ENCODE measurements around the gene RBM24. TPM values are rescaled to one million over a fixed set of nuclear protein-coding genes. Genes with fewer than 3 reads are reported as not detected.

The RBM24 gene
- total RNA-seq, 3 donors from 2014 or later (not counting 1 experiment from before 2014, with no cell fraction given): not detected

- H3K9me3 ChIP-seq (ENCODE audit: control insufficient read depth, insufficient read depth, low read length): no peaks in the 10 kb centered on the region
- peaks cover 0 to 2% of the 10 kb centered on the region in 2 donors for H3K9me3 Mint-ChIP-seq
- H3K27me3 ChIP-seq (ENCODE audit: control insufficient read depth, insufficient read depth, low read length): no peaks in the 10 kb centered on the region
- no peak for ATAC-seq
- peaks cover 12 to 20% of the 10 kb centered on the region in 2 donors for H3K27me3 Mint-ChIP-seq (ENCODE audit: low read depth in 2 of 2)
- H3K4me1 Mint-ChIP-seq: no peaks in the 10 kb centered on the region
- H3K4me1 ChIP-seq (ENCODE audit: control insufficient read depth, insufficient read depth, low read length): no peaks in the 10 kb centered on the region
- H3K4me3 Mint-ChIP-seq: no peak overlapping the region
- intact Hi-C loops (cut with micrococcal nuclease): no loop called here
- no peak overlapping the region for H3K27ac Mint-ChIP-seq
- H3K36me3 ChIP-seq (ENCODE audit: control insufficient read depth, insufficient read depth, low read length): no peaks in the 10 kb centered on the region
- no peak overlapping the region for H3K4me3 ChIP-seq (ENCODE audit: low read length)
- DNase-seq: no peak
- H3K27ac ChIP-seq (ENCODE audit: low read length): no peak overlapping the region
- TF ChIP-seq CTCF (IDR thresholded peaks at IDR 0.05): no peak
- no peaks in the 10 kb centered on the region for H3K36me3 Mint-ChIP-seq
Observed at GRCh38 chr6:17251953-17252352, 29.2 kb upstream of the RBM24 start.

- no peaks in the 10 kb centered on the region for H3K36me3 ChIP-seq (ENCODE audit: control insufficient read depth, insufficient read depth, low read length)
- Mint-ChIP-seq H3K27me3 (ENCODE audit: low read depth in 2 of 2) (peaks cover 9 to 11% of the 10 kb centered on the region in 2 donors), H3K4me1 (no peaks in the 10 kb centered on the region), H3K9me3 (no peaks in the 10 kb centered on the region), H3K4me3 (no peak overlapping the region), H3K36me3 (no peaks in the 10 kb centered on the region), H3K27ac (no peak overlapping the region)
- no peaks in the 10 kb centered on the region for H3K27me3 ChIP-seq (ENCODE audit: control insufficient read depth, insufficient read depth, low read length)
- no peaks in the 10 kb centered on the region for H3K9me3 ChIP-seq (ENCODE audit: control insufficient read depth, insufficient read depth, low read length)
- no peak overlapping the region for H3K27ac ChIP-seq (ENCODE audit: low read length)
- intact Hi-C loops (cut with micrococcal nuclease): no loop called here
- H3K4me1 ChIP-seq (ENCODE audit: control insufficient read depth, insufficient read depth, low read length): no peaks in the 10 kb centered on the region
- H3K4me3 ChIP-seq (ENCODE audit: low read length): no peak overlapping the region
- TF ChIP-seq CTCF (IDR thresholded peaks at IDR 0.05): no peak
- no peak for DNase-seq
- WGBS (ENCODE audit: insufficient coverage): 96% methylated on average over 4 of the region's 4 CpGs
- ATAC-seq: no peak
Observed at GRCh38 chr6:17258749-17259148, 22.4 kb upstream of the RBM24 start.

GRCh38 chr6:17265570-17265969 lies 15.6 kb upstream of the RBM24 start:
- ATAC-seq: no peak
- H3K4me1 Mint-ChIP-seq: no peaks in the 10 kb centered on the region
- no peaks in the 10 kb centered on the region for H3K9me3 Mint-ChIP-seq
- H3K4me3 ChIP-seq (ENCODE audit: low read length): no peak overlapping the region
- H3K27ac Mint-ChIP-seq: no peak overlapping the region
- no peak overlapping the region for H3K4me3 Mint-ChIP-seq
- no peaks in the 10 kb centered on the region for H3K27me3 ChIP-seq (ENCODE audit: control insufficient read depth, insufficient read depth, low read length)
- TF ChIP-seq CTCF (IDR thresholded peaks at IDR 0.05): no peak
- no peaks in the 10 kb centered on the region for H3K36me3 ChIP-seq (ENCODE audit: control insufficient read depth, insufficient read depth, low read length)
- peaks cover 5 to 6% of the 10 kb centered on the region in 2 donors for H3K27me3 Mint-ChIP-seq (ENCODE audit: low read depth in 2 of 2)
- no peak for DNase-seq
- H3K9me3 ChIP-seq (ENCODE audit: control insufficient read depth, insufficient read depth, low read length): no peaks in the 10 kb centered on the region
- intact Hi-C loops (cut with micrococcal nuclease): no loop called here
- no peaks in the 10 kb centered on the region for H3K4me1 ChIP-seq (ENCODE audit: control insufficient read depth, insufficient read depth, low read length)
- H3K27ac ChIP-seq (ENCODE audit: low read length): no peak overlapping the region
- no peaks in the 10 kb centered on the region for H3K36me3 Mint-ChIP-seq

GRCh38 chr6:17267566-17267965 lies 13.6 kb upstream of the RBM24 start:
- WGBS (ENCODE audit: insufficient coverage): 70% methylated on average over 2 of the region's 3 CpGs
- Mint-ChIP-seq H3K4me3 (no peak overlapping the region), H3K36me3 (no peaks in the 10 kb centered on the region), H3K27ac (no peak overlapping the region), H3K9me3 (no peaks in the 10 kb centered on the region), H3K4me1 (no peaks in the 10 kb centered on the region), H3K27me3 (ENCODE audit: low read depth in 2 of 2) (peaks cover 2 to 3% of the 10 kb centered on the region in 2 donors)
- no peak for TF ChIP-seq CTCF (IDR thresholded peaks at IDR 0.05)
- Histone ChIP-seq H3K4me1 (ENCODE audit: control insufficient read depth, insufficient read depth, low read length) (no peaks in the 10 kb centered on the region), H3K27ac (ENCODE audit: low read length) (no peak overlapping the region), H3K36me3 (ENCODE audit: control insufficient read depth, insufficient read depth, low read length) (no peaks in the 10 kb centered on the region), H3K27me3 (ENCODE audit: control insufficient read depth, insufficient read depth, low read length) (no peaks in the 10 kb centered on the region), H3K9me3 (ENCODE audit: control insufficient read depth, insufficient read depth, low read length) (no peaks in the 10 kb centered on the region), H3K4me3 (ENCODE audit: low read length) (no peak overlapping the region)
- DNase-seq: no peak
- ATAC-seq: no peak
- intact Hi-C loops (cut with micrococcal nuclease): no loop called here
